DOHH2 (cell line): Measurements from ENCODE around the gene TNFSF8.

Source experiments
- H3F3A ChIP-seq: fragments of 200-600 bp; sonication (generic), shearing (Covaris generic); 2 replicates; pipeline ENCODE4 v1.6.0; 2016; ENCODE audit warnings: antibody characterized with exemption, mild to moderate bottlenecking; ENCODE audit not compliant: control insufficient read depth, insufficient read depth
- H3K27ac ChIP-seq: fragments of 200-600 bp; sonication (generic); 2 replicates; pipeline ENCODE4 v1.5.1; 2014; ENCODE audit warnings: low read depth, mild to moderate bottlenecking, low read length, moderate library complexity
- H3K27me3 ChIP-seq: fragments of 200-600 bp; sonication (generic); 2 replicates; pipeline ENCODE4 v1.6.1; 2014; ENCODE audit warnings: mild to moderate bottlenecking, low read length, mixed read lengths; ENCODE audit not compliant: control insufficient read depth
- H3K36me3 ChIP-seq: fragments of 200-600 bp; sonication (generic); 2 replicates; pipeline ENCODE4 v1.6.1; 2014; ENCODE audit warnings: mild to moderate bottlenecking, low read length, moderate library complexity, mixed read lengths; ENCODE audit not compliant: control insufficient read depth
- H3K4me1 ChIP-seq: fragments of 200-600 bp; sonication (generic); 2 replicates; pipeline ENCODE4 v1.6.1; 2014; ENCODE audit warnings: mild to moderate bottlenecking, low read length, mixed read lengths; ENCODE audit not compliant: control insufficient read depth
- H3K4me2 ChIP-seq: fragments of 200-600 bp; sonication (generic); 2 replicates; pipeline ENCODE4 v1.6.0; 2014; ENCODE audit warnings: mild to moderate bottlenecking, low read length, moderate library complexity
- H3K4me3 ChIP-seq: fragments of 200-600 bp; sonication (generic); 2 replicates; pipeline ENCODE4 v1.5.1; 2014; ENCODE audit warnings: mild to moderate bottlenecking, low read length, mixed read lengths
- H3K79me2 ChIP-seq: fragments of 200-600 bp; sonication (generic); 2 replicates; pipeline ENCODE4 v1.6.1; 2014; ENCODE audit warnings: mild to moderate bottlenecking, low read length, mixed read lengths; ENCODE audit not compliant: control insufficient read depth
- H3K9me2 ChIP-seq: fragments of 200-600 bp; sonication (generic); replicated peaks from 2 replicates; pipeline ENCODE4 v1.6.1; 2014; ENCODE audit warnings: mild to moderate bottlenecking, low read length, mixed read lengths; ENCODE audit not compliant: control insufficient read depth
- H3K9me3 ChIP-seq: fragments of 200-600 bp; sonication (generic); 2 replicates; pipeline ENCODE4 v1.6.1; 2014; ENCODE audit warnings: antibody characterized with exemption, low read length, mixed read lengths; ENCODE audit not compliant: control insufficient read depth, insufficient read depth
- H4K20me1 ChIP-seq: fragments of 200-600 bp; sonication (generic); 2 replicates; pipeline ENCODE4 v1.6.0; 2014; ENCODE audit warnings: low read depth, mild to moderate bottlenecking, antibody characterized with exemption, low read length, moderate library complexity; ENCODE audit not compliant: control insufficient read depth, insufficient read depth
- CTCF ChIP-seq: fragments of 200-600 bp; sonication (generic); IDR thresholded peaks from one replicate; pipeline ENCODE4 v1.5.1; 2014; ENCODE audit warnings: antibody characterized with exemption, mild to moderate bottlenecking, low read depth, low read length; ENCODE audit not compliant: poor library complexity, severe bottlenecking
- EZH2phosphoT487 ChIP-seq: fragments of 200-600 bp; sonication (generic); IDR thresholded peaks from 2 replicates; pipeline ENCODE4 v1.6.1; 2017; ENCODE audit warnings: borderline replicate concordance, mild to moderate bottlenecking, antibody characterized with exemption, low read length, moderate library complexity, mixed read lengths

TNFSF8 gene

DNA sequence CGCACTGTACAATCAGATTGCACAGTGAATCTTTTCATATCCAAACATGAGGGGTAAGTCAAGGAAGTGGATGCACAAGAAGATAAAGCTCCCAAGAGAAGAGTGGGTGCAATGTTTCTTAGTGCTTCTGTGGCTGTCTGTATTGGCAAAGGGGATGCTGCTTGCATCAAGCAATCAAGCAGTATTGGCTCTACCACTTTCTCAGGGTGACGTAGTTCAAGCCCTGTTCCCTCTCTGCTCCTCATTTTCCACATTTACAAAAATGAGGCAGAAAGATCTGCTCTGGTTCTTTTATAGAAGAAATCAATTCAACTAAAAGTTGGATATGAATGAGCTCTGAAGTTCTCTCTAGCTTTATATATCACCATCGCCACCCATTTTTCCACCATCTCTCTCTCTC is 2.3 kb downstream of the TNFSF8 start:
- Histone ChIP-seq H4K20me1 (no peaks in the 10 kb centered on the region), H3K4me2 (peak overlapping the region; percentile 90), H3K79me2 (peaks cover 54% of the 10 kb centered on the region), H3K27me3 (no peaks in the 10 kb centered on the region), H3K4me3 (peak overlapping the region; percentile 85), H3K4me1 (peaks cover 91% of the 10 kb centered on the region), H3K9me2 (no peaks in the 10 kb centered on the region), H3F3A (peaks cover 32% of the 10 kb centered on the region), H3K36me3 (peaks cover 6% of the 10 kb centered on the region; the same call in 1 of the 2 replicates), H3K9me3 (no peaks in the 10 kb centered on the region), H3K27ac (peak overlapping the region; percentile 91)
- TF ChIP-seq CTCF (no peak), EZH2phosphoT487 (no peak)

GRCh38 chr9:114925672-114926071 is 4.7 kb downstream of the TNFSF8 start:
- no peak for TF ChIP-seq CTCF
- no peak for TF ChIP-seq EZH2phosphoT487
- Histone ChIP-seq H3K27me3 (no peaks in the 10 kb centered on the region), H3F3A (peaks cover 28% of the 10 kb centered on the region), H3K9me2 (no peaks in the 10 kb centered on the region), H3K4me3 (peak overlapping the region; percentile 69), H3K27ac (peak overlapping the region; percentile 83), H3K79me2 (peaks cover 79% of the 10 kb centered on the region), H3K9me3 (no peaks in the 10 kb centered on the region), H3K4me2 (peak overlapping the region; percentile 81), H3K4me1 (peaks cover 92% of the 10 kb centered on the region), H4K20me1 (no peaks in the 10 kb centered on the region), H3K36me3 (peaks cover 19% of the 10 kb centered on the region)

- no peak for TF ChIP-seq CTCF
- TF ChIP-seq EZH2phosphoT487: no peak
- H3K27ac ChIP-seq: peak overlapping the region; percentile 83
- peaks cover 84% of the 10 kb centered on the region for H3K79me2 ChIP-seq
- H3K4me2 ChIP-seq: peak overlapping the region; percentile 81
- H3K9me2 ChIP-seq: no peaks in the 10 kb centered on the region
- peaks cover 20% of the 10 kb centered on the region for H3K36me3 ChIP-seq
- H3K4me3 ChIP-seq: peak overlapping the region; percentile 54
- H3F3A ChIP-seq: peaks cover 25% of the 10 kb centered on the region
- peaks cover 92% of the 10 kb centered on the region for H3K4me1 ChIP-seq
- H3K27me3 ChIP-seq: no peaks in the 10 kb centered on the region
- H3K9me3 ChIP-seq: no peaks in the 10 kb centered on the region
- peaks cover under 1% of the 10 kb centered on the region; the same call in 1 of the 2 replicates for H4K20me1 ChIP-seq
Measured at GRCh38 chr9:114925039-114925438, 5.4 kb downstream of the TNFSF8 start.

DNA sequence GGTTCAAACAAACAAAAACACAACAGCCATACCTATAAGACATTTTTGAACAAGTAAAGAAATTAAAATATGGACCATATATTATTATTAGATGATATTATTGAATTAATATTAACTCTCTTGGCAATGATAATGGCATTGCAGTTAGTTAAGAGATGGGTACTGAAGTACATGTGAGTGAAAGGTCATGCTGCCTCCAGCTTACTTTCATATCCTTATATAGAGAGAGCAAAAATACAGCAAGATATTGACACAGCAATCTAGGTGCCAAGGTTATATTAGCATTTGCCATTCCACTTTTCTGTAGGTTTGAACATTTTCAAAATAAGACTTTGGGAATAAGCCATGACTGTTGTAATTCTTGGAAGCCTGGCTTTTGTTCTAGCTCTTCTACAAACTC is 6.1 kb downstream of the TNFSF8 start:
- peaks cover 94% of the 10 kb centered on the region for H3K4me1 ChIP-seq
- H3K9me3 ChIP-seq: no peaks in the 10 kb centered on the region
- H3K9me2 ChIP-seq: no peaks in the 10 kb centered on the region
- no peaks in the 10 kb centered on the region for H3K27me3 ChIP-seq
- peaks cover 24% of the 10 kb centered on the region for H3K36me3 ChIP-seq
- peaks cover 23% of the 10 kb centered on the region for H3F3A ChIP-seq
- no peak overlapping the region for H3K27ac ChIP-seq
- peaks cover 5% of the 10 kb centered on the region; the same call in 1 of the 2 replicates for H4K20me1 ChIP-seq
- H3K4me2 ChIP-seq: peak overlapping the region; percentile 81
- TF ChIP-seq EZH2phosphoT487 (no peak), CTCF (no peak)
- peak overlapping the region; percentile 54 for H3K4me3 ChIP-seq
- H3K79me2 ChIP-seq: peaks cover 89% of the 10 kb centered on the region
